ENCODE data around the gene CDC37L1. TPM values are rescaled to one million over a fixed set of nuclear protein-coding genes. Genes with fewer than 3 reads are reported as not detected.

The CDC37L1 gene
- polyA plus RNA-seq, 1 of the 3 experiments (the other 2 are of a cell fraction), result 6.5 TPM

Other genes starting within 250 kb of the CDC37L1 start
- 0.23 and 0.34 TPM in 2 replicates for gene SLC1A1, start 189.1 kb upstream of the CDC37L1 start, polyA plus RNA-seq (2012; rRNA removed)
- 8.8 and 11.2 TPM in 2 replicates for gene PLPP6, start 17.3 kb upstream of the CDC37L1 start, polyA plus RNA-seq (2012; rRNA removed)
- gene SPATA6L, start 13.1 kb upstream of the CDC37L1 start, polyA plus RNA-seq (2012; rRNA removed), result 0.44 and 0.47 TPM in 2 replicates
- 20.6 and 30.8 TPM in 2 replicates for gene AK3, start 61.6 kb downstream of the CDC37L1 start, polyA plus RNA-seq (2012; rRNA removed)
- 18.4 and 18.6 TPM in 2 replicates for gene RCL1, start 113.4 kb downstream of the CDC37L1 start, polyA plus RNA-seq (2012; rRNA removed)